ENCODE data around the gene C6orf136.

- TF ChIP-seq CTCF (IDR thresholded peaks at IDR 0.05) (no peak), POLR2A (IDR thresholded peaks at IDR 0.05) (no peak)
Measured at GRCh38 chr6:30689022-30689865, 42.3 kb downstream of the C6orf136 start.

Data from thyroid gland (tissue), 4 donors.